Stimulated activated naive CD4-positive, alpha-beta T cell treated with Interleukin-2 at 50 U/mL for 16 hours (primary cell): Measurements from ENCODE around the gene TF.

Experiments used
- DNase-seq: peaks from one replicate; lab custom pipeline; 2025; lab: John Stamatoyannopoulos, UW

The TF gene

GRCh38 chr3:133836497-133837158, 90.4 kb downstream of the TF start:
- no peak for DNase-seq

- no peak for DNase-seq
Observed at GRCh38 chr3:133837487-133838295, 91.5 kb downstream of the TF start.

DNA sequence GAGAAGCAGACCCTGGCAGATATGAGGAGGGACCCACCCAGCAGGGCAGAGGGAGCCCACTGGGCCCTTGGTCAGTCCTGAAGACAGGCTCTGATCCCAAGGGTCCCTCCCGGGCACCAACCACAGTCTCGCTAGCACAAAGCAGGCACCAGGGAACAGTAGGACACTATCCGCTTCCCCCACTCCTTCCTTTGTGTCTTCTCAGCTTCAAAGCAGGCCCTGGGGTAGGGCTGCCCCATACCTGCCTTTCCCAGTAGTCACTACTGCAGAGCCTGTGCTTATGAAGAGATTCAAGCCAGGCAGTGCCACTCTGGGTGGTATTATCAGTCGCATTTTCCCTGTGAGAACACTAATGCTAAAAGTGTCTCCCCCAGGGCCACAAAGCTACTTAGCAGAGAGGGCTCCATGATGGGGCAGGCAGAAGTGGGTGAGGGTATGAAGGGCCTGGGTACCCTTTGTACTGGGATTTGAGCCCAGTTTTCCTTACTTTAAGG, 92.2 kb downstream of the TF start:
- no peak for DNase-seq

DNA sequence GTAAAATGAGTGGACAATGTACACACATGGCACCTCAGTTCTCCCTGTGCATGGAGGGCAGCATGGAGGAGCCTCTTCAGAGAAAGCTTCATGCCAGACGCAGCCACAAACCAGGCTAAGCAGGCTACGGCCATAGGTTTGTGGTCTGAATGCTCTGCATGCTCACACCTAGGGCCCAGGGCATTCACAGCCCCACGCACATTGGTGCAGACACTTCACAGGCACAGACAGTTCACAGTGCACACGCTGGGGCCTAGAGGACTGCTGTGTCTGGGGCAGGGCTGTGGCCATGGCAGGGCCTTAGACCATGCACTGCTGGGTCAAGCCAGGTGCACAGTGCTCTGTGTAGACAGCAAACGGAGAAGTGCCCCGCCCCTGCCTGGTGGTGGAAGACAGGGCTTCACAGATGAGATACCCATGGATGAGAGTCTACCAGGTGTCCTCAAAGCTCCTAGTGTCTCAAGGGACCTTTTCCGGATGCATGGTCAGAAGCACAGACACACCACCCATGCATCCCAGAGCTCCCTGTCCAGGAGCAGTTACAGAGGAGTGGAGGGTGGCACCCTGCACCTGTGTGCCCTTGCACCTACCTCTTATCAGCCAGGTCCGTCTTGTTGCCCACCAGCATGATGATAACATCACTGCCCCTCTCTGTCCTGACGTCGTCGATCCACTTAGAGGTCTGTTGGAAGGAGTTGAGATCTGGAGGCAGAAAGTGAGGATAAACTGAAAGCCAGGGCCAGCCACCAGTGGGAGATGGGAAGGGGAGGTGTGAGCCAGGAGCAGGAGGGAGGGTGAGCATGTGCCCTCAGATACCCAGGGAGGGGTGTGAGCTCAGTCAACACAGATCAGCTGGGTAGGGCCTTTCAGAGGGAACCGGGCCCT, 93.0 kb downstream of the TF start:
- no peak for DNase-seq

GRCh38 chr3:133840055-133840737, 94.0 kb downstream of the TF start:
- no peak for DNase-seq

- no peak for DNase-seq
Observed at GRCh38 chr3:133840767-133841166, 94.6 kb downstream of the TF start.

DNA sequence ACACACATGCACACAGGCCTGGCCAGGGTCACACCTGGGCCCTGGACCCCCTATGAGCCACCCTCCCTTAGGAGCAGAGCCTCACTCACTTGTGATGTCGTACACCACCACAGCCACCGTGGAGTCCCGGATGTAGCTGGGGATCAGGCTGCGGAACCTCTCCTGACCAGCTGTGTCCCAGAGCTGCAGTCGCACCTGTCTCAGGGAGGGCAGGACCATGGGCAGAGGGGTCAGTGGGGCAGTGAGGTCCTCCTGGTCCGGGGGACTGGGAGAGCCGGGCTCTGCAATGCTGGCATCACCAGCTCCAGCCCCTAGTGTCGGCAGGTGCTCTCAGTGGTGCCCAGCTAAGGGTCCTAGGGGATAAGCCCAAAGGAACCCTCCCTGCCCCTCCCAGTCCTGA, 95.0 kb downstream of the TF start:
- no peak for DNase-seq

GRCh38 chr3:133842158-133842557, 96.0 kb downstream of the TF start:
- DNase-seq = no peak

- DNase-seq = no peak
Observed at GRCh38 chr3:133843634-133844033, 97.4 kb downstream of the TF start.

- no peak for DNase-seq
Observed at GRCh38 chr3:133845127-133845526, 98.9 kb downstream of the TF start.
